ENCODE data around the gene SLC10A2. TPM values are rescaled to one million over a fixed set of nuclear protein-coding genes. Genes with fewer than 3 reads are reported as not detected.

Gene SLC10A2
- total RNA-seq, 4 donors from 2014 or later = 0.13 TPM; not detected in 3

DNA sequence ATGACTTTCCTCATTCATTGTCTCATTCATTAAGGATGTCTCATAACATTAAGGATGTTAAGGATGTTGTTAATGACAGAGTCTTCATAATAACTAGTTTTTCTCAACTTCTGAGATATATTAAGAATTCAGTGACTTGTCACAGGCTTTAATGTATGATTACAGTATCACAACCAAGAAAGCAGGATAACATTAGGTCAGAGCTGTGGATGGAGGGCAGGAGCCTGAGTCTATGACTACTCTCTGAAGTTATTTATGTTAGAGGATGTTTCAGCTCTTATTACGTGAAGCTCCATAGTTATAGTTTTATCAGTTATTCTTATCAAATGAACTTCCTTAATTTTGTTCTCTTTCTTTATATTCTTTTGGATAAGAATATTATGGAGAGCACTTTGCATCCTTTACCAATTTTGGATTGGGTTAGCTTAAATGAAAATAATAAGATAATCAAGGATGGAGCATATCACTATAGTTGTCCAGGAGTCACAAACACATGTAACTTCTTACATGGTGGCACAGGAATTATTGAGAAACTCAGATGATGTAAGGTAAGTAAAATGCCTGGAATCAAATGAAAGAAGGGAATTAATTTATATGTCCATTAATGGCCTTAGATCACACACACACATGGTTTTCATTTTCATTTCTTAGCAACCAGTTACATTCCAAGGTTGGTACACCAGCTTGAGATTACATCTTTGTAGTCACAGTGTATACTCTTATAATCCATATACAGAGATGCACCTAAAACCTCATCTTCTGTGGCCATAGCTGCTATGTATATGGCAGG, 57.0 kb downstream of the SLC10A2 start:
- intact Hi-C loops (cut with DNase I; ENCODE audit: low total_unique reads) = no loop called here
- DNase-seq (ENCODE audit: low spot score in 2 of 2) = no peak
- 33 to 73% methylated on average over 1 of the region's 1 CpG for WGBS, 2 donors
- TF ChIP-seq CTCF (IDR thresholded peaks at IDR 0.05) = no peak
- TF ChIP-seq POLR2A (IDR thresholded peaks at IDR 0.05) = no peak
- H3K4me3 ChIP-seq (ENCODE audit: low read depth, poor library complexity, severe bottlenecking) = no peak overlapping the region

GRCh38 chr13:103007427-103007762, 58.8 kb downstream of the SLC10A2 start:
- DNase-seq (ENCODE audit: low spot score in 2 of 2) = no peak
- 75 to 80% methylated on average over 4 of the region's 4 CpGs for WGBS, 2 donors
- intact Hi-C loops (cut with DNase I; ENCODE audit: low total_unique reads) = no loop called here
- TF ChIP-seq CTCF (IDR thresholded peaks at IDR 0.05) (no peak), POLR2A (IDR thresholded peaks at IDR 0.05) (no peak)
- H3K4me3 ChIP-seq (ENCODE audit: low read depth, poor library complexity, severe bottlenecking) = no peak overlapping the region

- no peak for DNase-seq (ENCODE audit: low spot score in 2 of 2)
- intact Hi-C loops (cut with DNase I; ENCODE audit: low total_unique reads) = no loop called here
- no peak overlapping the region for H3K4me3 ChIP-seq (ENCODE audit: low read depth, poor library complexity, severe bottlenecking)
- WGBS, 2 donors = 59 to 61% methylated on average over 11 of the region's 11 CpGs
- no peak for TF ChIP-seq CTCF (IDR thresholded peaks at IDR 0.05)
- TF ChIP-seq POLR2A (IDR thresholded peaks at IDR 0.05) = no peak
These were observed 59.4 kb downstream of the SLC10A2 start for GRCh38 chr13:103006641-103007426.

- TF ChIP-seq POLR2A (IDR thresholded peaks at IDR 0.05) = no peak
- no peak for TF ChIP-seq CTCF (IDR thresholded peaks at IDR 0.05)
- intact Hi-C loops (cut with DNase I; ENCODE audit: low total_unique reads) = no loop called here
- H3K4me3 ChIP-seq (ENCODE audit: low read depth, poor library complexity, severe bottlenecking) = no peak overlapping the region
- no peak for DNase-seq (ENCODE audit: low spot score in 2 of 2)
- 78 to 80% methylated on average over 4 of the region's 4 CpGs for WGBS, 2 donors
These were observed 61.4 kb downstream of the SLC10A2 start for GRCh38 chr13:103004661-103005345.

DNA sequence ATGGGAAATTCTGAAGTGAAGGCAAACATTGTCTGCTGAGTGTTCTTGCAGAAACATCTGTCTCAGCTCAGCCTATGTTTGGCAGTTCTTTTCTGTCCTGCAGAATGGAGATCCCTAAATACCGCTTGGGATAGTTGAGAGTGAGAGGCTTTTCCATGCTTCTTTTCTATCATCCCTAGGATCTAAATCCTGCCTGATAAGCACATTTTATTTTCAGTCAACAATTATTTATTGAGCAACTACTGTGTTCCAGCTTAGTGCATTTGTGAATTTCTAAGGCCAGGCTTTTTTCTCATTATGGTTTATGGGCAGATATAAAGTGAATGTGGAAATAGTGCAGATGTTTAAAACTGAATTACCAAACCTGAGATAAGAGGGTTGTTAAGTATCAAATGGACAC, 62.6 kb downstream of the SLC10A2 start:
- WGBS, 2 donors = 72 to 92% methylated on average over 1 of the region's 1 CpG

More for the DNA sequence above, 62.6 kb downstream of the SLC10A2 start:
- no peak overlapping the region for H3K4me3 ChIP-seq (ENCODE audit: low read depth, poor library complexity, severe bottlenecking)
- intact Hi-C loops (cut with DNase I; ENCODE audit: low total_unique reads) = no loop called here
- DNase-seq (ENCODE audit: low spot score in 2 of 2) = no peak
- no peak for TF ChIP-seq CTCF (IDR thresholded peaks at IDR 0.05)
- TF ChIP-seq POLR2A (IDR thresholded peaks at IDR 0.05) = no peak

All from lower leg skin (tissue), 4 donors.